Stomach (tissue), 9 donors: ENCODE data around the gene WNT3A. TPM values are rescaled to one million over a fixed set of nuclear protein-coding genes. Genes with fewer than 3 reads are reported as not detected.

ENCODE experiments used
- DNase-seq, 2 donors: peaks; one replicate each; pipeline versions ENCODE4 v3.0.0 to v3.0.0-alpha.2; 2013 to 2019
- H3K27ac ChIP-seq, 5 donors: fragments of 200-600 bp in 4 of 5; sonication (generic) in 4 of 5; one replicate each; pipeline ENCODE4 v1.5.1; 2013 to 2019; ENCODE audit warnings: mild to moderate bottlenecking in 1 of 5, moderate library complexity in 1 of 5
- H3K27me3 ChIP-seq, 3 donors: fragments of 200-600 bp; sonication (generic); one replicate each; pipeline ENCODE4 v1.5.1; 2017 to 2019; ENCODE audit warnings: mixed run types in 1 of 3
- H3K36me3 ChIP-seq, 4 donors: fragments of 200-600 bp; sonication (generic); 1 replicate in 3 of 4; 2 replicates in 1 of 4; pipeline ENCODE4 v1.5.1; 2016 to 2019
- H3K4me1 ChIP-seq, 4 donors: fragments of 200-600 bp; sonication (generic); one replicate each; pipeline ENCODE4 v1.5.1; 2016 to 2019
- H3K4me3 ChIP-seq, 4 donors: fragments of 200-600 bp; sonication (generic) in 3 of 4; one replicate each; pipeline ENCODE4 v1.5.1; 2016 to 2019; ENCODE audit warnings: mild to moderate bottlenecking in 1 of 4
- H3K9me3 ChIP-seq, 4 donors: fragments of 200-600 bp; sonication (generic); one replicate each; pipeline ENCODE4 v1.5.1; 2016 to 2019
- EP300 ChIP-seq: sonication (generic); formaldehyde crosslinking; IDR thresholded peaks from one replicate; pipeline ENCODE4 v1.6.1; 2017; ENCODE audit warnings: antibody characterized with exemption
- POLR2A ChIP-seq, 4 donors: fragments of 450-650 bp; IDR thresholded peaks; one replicate each; pipeline ENCODE4 v1.6.1; 2016; ENCODE audit warnings: antibody characterized with exemption in 4 of 4, control low read depth in 2 of 4, mild to moderate bottlenecking in 1 of 4, moderate library complexity in 1 of 4
- POLR2AphosphoS5 ChIP-seq, 3 donors: sonication (generic); formaldehyde crosslinking; IDR thresholded peaks; one replicate each; pipeline ENCODE4 v1.6.1; 2016; ENCODE audit warnings: antibody characterized with exemption in 3 of 3
- WGBS, 5 donors: extraction: QIAGEN DNeasy Blood & Tissue Kit in 3 of 5; methylation state at CpG; one replicate each; pipeline versions ENCODE4 v1.1.5 to v1.1.7; 2013 to 2018; 5-methylcytosine and 5-hydroxymethylcytosine counted together
- intact Hi-C: fragments of 100-400 bp; cut with DNase I; formaldehyde crosslinking; loops from one replicate; pipeline ENCODE4 v1.15.1; 2023; ENCODE audit warnings: low total_unique reads
- polyA plus RNA-seq, 3 donors: library from polyadenylated mRNA; stranded (reverse); fragments of 200-250 nt; gene quantifications; one replicate each; pipeline ENCODE4 v1.2.3, GENCODE V29; 2013
- total RNA-seq, 5 donors: library from RNA; depleted of rRNA; stranded (reverse); fragments of >200 nt; gene quantifications; one replicate each; pipeline versions ENCODE4 v1.1.0 to v1.2.3, GENCODE V29; 2014 to 2016
- TF ChIP-seq, protein P1 (sequence below), 7 experiments: fragments of 450-650 bp in 4 of 7; fragments of 200-600 bp in 3 of 7; sonication (generic) in 3 of 7; IDR thresholded peaks; one replicate each; pipeline ENCODE4 v1.5.1; 2016 to 2019; ENCODE audit warnings: antibody characterized with exemption in 7 of 7, control low read depth in 2 of 7, mild to moderate bottlenecking in 1 of 7
- donor health status: healthy with polysubstance abuse.
- donor health status: Bipolar disorder and iron deficiency.
- donor health status: healthy.

Gene WNT3A
- total and polyA plus RNA-seq, 8 donors: 0.31 to 0.90 TPM; not detected in 6

DNA sequence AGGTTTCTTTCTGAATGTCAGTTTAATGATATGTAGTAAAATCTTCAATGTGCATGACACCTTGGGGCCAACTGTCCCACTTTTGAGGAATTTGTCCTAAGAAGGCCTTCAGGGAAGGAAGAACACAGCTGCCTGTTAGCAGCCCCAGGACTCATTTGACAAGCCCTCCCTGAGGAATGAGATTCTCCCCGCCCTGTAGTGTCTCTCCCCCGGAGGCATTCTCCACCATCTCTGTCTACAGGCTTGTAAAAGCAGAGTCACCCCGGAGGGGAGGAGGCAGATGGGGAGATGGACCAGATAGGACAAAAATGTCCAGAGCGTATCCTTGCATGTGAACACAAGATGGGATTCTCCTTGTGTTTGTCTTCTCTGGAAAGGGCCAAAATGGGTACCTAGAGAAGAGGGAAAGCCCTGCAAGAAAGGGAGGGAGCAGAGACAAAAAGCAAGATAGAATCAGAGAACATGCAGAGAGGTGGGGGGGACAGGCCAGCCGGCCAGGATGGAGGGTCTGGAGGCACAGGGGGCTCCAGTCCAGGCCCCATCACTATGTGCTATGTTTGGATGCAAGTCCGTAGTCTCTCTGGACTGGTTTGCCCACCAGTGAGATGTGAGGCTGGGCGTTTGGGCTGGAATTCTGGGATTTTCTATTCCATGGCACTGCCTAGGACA, 12.0 kb upstream of the WNT3A start:
- no peak overlapping the region for H3K27ac ChIP-seq
- no peaks in the 10 kb centered on the region for H3K4me1 ChIP-seq
- no peak for DNase-seq
- peaks cover 2 to 48% (median 43%) of the 10 kb centered on the region in 4 donors for H3K9me3 ChIP-seq
- H3K36me3 ChIP-seq: no peaks in the 10 kb centered on the region
- TF ChIP-seq POLR2AphosphoS5 (IDR thresholded peaks at IDR 0.05) (no peak), POLR2A (IDR thresholded peaks at IDR 0.05) (no peak), EP300 (no peak)
- TF ChIP-seq, protein P1, sequence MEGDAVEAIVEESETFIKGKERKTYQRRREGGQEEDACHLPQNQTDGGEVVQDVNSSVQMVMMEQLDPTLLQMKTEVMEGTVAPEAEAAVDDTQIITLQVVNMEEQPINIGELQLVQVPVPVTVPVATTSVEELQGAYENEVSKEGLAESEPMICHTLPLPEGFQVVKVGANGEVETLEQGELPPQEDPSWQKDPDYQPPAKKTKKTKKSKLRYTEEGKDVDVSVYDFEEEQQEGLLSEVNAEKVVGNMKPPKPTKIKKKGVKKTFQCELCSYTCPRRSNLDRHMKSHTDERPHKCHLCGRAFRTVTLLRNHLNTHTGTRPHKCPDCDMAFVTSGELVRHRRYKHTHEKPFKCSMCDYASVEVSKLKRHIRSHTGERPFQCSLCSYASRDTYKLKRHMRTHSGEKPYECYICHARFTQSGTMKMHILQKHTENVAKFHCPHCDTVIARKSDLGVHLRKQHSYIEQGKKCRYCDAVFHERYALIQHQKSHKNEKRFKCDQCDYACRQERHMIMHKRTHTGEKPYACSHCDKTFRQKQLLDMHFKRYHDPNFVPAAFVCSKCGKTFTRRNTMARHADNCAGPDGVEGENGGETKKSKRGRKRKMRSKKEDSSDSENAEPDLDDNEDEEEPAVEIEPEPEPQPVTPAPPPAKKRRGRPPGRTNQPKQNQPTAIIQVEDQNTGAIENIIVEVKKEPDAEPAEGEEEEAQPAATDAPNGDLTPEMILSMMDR (IDR thresholded peaks at IDR 0.05): no peak
- WGBS, 5 donors: 64 to 74% (median 72%) methylated on average over 7 of the region's 7 CpGs
- H3K27me3 ChIP-seq: peaks cover 0 to 15% (median 0%) of the 10 kb centered on the region in 3 donors
- no peak overlapping the region for H3K4me3 ChIP-seq
- intact Hi-C loops: no loop called here

GRCh38 chr1:227996187-227996950, 10.4 kb upstream of the WNT3A start:
- WGBS, 5 donors: 2 to 19% (median 12%) methylated on average over 1 of the region's 1 CpG
- no peaks in the 10 kb centered on the region for H3K36me3 ChIP-seq
- no peak overlapping the region for H3K27ac ChIP-seq
- H3K4me3 ChIP-seq: no peak overlapping the region
- intact Hi-C loops: no loop called here
- H3K27me3 ChIP-seq: peaks cover 0 to 30% (median 0%) of the 10 kb centered on the region in 3 donors
- H3K9me3 ChIP-seq: peaks cover 0 to 43% (median 37%) of the 10 kb centered on the region in 4 donors
- TF ChIP-seq, protein P1 (IDR thresholded peaks at IDR 0.05): no peak
- no peak for TF ChIP-seq POLR2A (IDR thresholded peaks at IDR 0.05)
- no peak for TF ChIP-seq EP300
- TF ChIP-seq POLR2AphosphoS5 (IDR thresholded peaks at IDR 0.05): no peak
- DNase-seq: no peak
- H3K4me1 ChIP-seq: no peaks in the 10 kb centered on the region

DNA sequence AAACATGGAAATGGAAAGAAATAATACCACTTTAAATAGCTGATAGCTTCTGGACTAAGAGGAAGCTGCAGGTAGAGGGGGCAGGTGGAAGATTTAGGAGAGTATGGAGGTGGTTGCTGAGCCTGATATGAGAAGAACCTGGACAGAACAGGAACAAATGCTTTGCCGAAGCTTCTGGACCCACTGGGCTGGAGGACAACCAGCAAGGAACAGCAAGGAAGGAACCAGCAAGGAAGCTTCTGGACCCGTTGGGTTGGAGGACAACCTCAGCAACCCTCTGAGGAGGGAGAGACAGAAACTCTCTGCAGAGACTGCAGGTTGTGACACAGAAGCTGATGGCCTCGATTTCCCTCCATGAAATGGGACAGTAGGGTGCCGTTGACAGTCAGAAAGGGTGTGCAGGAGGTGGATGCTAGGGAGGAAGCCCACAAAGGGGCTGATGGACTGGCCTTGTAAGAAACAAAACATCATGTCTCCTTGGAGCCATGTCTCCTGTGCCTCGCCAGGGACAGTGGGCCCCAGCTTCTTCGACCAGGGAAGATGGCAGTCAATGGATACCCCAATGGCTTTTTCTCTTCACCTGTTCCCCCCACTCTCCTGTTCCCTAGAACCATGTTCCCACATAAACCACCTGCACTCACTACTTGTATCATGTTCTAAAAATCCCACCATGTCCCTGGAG, 8.3 kb upstream of the WNT3A start:
- Histone ChIP-seq H3K27me3 (peaks cover 0 to 51% (median 11%) of the 10 kb centered on the region in 3 donors), H3K4me1 (no peaks in the 10 kb centered on the region), H3K4me3 (no peak overlapping the region), H3K9me3 (peaks cover 0 to 37% (median 32%) of the 10 kb centered on the region in 4 donors), H3K36me3 (no peaks in the 10 kb centered on the region), H3K27ac (no peak overlapping the region)
- intact Hi-C loops: no loop called here
- TF ChIP-seq, protein P1 (IDR thresholded peaks at IDR 0.05): no peak
- no peak for TF ChIP-seq EP300
- TF ChIP-seq POLR2A (IDR thresholded peaks at IDR 0.05): no peak
- TF ChIP-seq POLR2AphosphoS5 (IDR thresholded peaks at IDR 0.05): no peak
- DNase-seq: peak in 1 of 2 donors; percentile 18
- 58 to 78% (median 62%) methylated on average over 6 of the region's 6 CpGs for WGBS, 5 donors
